Ovary (tissue), 9 donors: ENCODE data around the gene APOLD1. TPM values are rescaled to one million over a fixed set of nuclear protein-coding genes. Genes with fewer than 3 reads are reported as not detected.
A peak's percentile ranks its signal among the peaks of the same experiment; 100 is the strongest.
"Not testable (repeated sequence)": the region's sequence is repeated elsewhere in the genome, so short reads cannot be mapped to it uniquely, and the experiment has no call there.

ENCODE experiments used
- DNase-seq, 5 donors: peaks; one replicate each; pipeline ENCODE4 v3.0.0-alpha.2; 2019 to 2020
- H3K27ac ChIP-seq, 2 donors: fragments of 200-600 bp; one replicate each; pipeline versions ENCODE4 v1.5.1 to v1.8.0; 2019 to 2022
- H3K27me3 ChIP-seq: fragments of 200-600 bp; one replicate; pipeline ENCODE4 v1.8.0; 2022
- H3K36me3 ChIP-seq: fragments of 200-600 bp; sonication (generic); one replicate; pipeline ENCODE4 v1.5.1; 2019
- H3K4me1 ChIP-seq: one replicate; pipeline ENCODE4 v1.8.1; 2013; ENCODE audit warnings: mild to moderate bottlenecking, moderate library complexity; ENCODE audit not compliant: insufficient read depth
- H3K4me3 ChIP-seq: fragments of 200-600 bp; sonication (generic); one replicate; pipeline ENCODE4 v1.5.1; 2017
- H3K9me3 ChIP-seq, 2 donors: fragments of 200-600 bp in 1 of 2; sonication (generic) in 1 of 2; one replicate each; pipeline versions ENCODE4 v1.5.1 to v1.8.1; 2013 to 2019; ENCODE audit warnings: mild to moderate bottlenecking in 1 of 2, moderate library complexity in 1 of 2
- CTCF ChIP-seq, 3 donors: fragments of 450-650 bp in 2 of 3; fragments of 200-600 bp in 1 of 3; IDR thresholded peaks; one replicate each; pipeline versions ENCODE4 v1.5.1 to v1.8.0; 2016 to 2022; ENCODE audit warnings: antibody characterized with exemption in 3 of 3, mild to moderate bottlenecking in 1 of 3
- EP300 ChIP-seq: sonication (generic); formaldehyde crosslinking; IDR thresholded peaks from one replicate; pipeline ENCODE4 v1.6.1; 2017; ENCODE audit warnings: antibody characterized with exemption
- POLR2A ChIP-seq: fragments of 450-650 bp; IDR thresholded peaks from one replicate; pipeline ENCODE4 v1.6.1; 2017; ENCODE audit warnings: antibody characterized with exemption, mild to moderate bottlenecking, moderate library complexity
- WGBS, 3 donors: extraction: QIAGEN DNeasy Blood & Tissue Kit in 1 of 3; methylation state at CpG; one replicate each; pipeline versions ENCODE4 v1.1.5 to v1.1.7; 2013 to 2017; 5-methylcytosine and 5-hydroxymethylcytosine counted together
- intact Hi-C, 4 donors: fragments of 100-400 bp; cut with DNase I; formaldehyde crosslinking; loops; one replicate each; pipeline versions ENCODE4 v1.11.0 to v1.15.1; 2022 to 2023
- polyA plus RNA-seq, 2 donors: library from polyadenylated mRNA; stranded (reverse); fragments of 200-250 nt in 1 of 2; fragments of 350-450 nt in 1 of 2; fragmentation: Illumina TruSeq in 1 of 2; extraction: RNeasy Lipid Tissue Mini Kit (QIAGEN cat#74804) in 1 of 2; gene quantifications; one replicate each; pipeline ENCODE4 v1.2.3, GENCODE V29; 2013 to 2014
- total RNA-seq, 7 donors: library from RNA; depleted of rRNA in 2 of 7; stranded (reverse); fragments of >200 nt in 2 of 7; fragmentation: NEBNext Ultra II Directional in 3 of 7; extraction: Animal tissue kit (Norgen Biotek cat#: 25700) in 3 of 7; gene quantifications; one replicate each; pipeline versions ENCODE4 v1.1.0 to v1.2.4, GENCODE V29; 2016 to 2023
- donor health status: DM: no; HTN: no; CAD: no; lungs with moderate emphysema.
- donor health status: DM: no; HTN: no; CAD: no.
- donor health status: Bipolar disorder and iron deficiency.
- donor health status: DM: yes; HTN: yes; CAD: no.
- donor health status: DM: no; HTN: no; CAD: no.
- donor health status: DM: yes; HTN: yes; CAD: no.

The APOLD1 gene
- total and polyA plus RNA-seq, 9 donors: 2.7 to 20.7 (median 8.9) TPM

DNA sequence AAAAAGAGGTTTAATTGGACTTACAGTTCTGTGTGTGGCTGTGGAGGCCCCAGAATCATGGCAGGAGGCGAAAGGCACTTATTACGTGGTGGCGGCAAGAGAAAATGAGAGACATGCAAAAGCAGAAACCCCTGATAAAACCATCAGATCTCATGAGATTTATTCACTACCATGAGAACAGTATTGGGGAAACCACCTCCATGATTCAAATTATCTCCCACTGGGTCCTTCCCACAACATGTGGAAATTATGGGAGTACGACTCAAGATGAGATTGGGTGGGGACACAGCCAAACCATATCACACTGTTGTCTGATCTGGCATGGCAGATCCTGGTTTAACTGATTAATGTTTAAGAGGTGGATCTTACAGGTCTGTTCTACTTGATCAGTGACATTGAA, 33.2 kb downstream of the APOLD1 start:
- Histone ChIP-seq H3K36me3 (no peaks in the 10 kb centered on the region), H3K27ac (no peak overlapping the region), H3K27me3 (no peaks in the 10 kb centered on the region), H3K9me3 (no peaks in the 10 kb centered on the region), H3K4me1 (peaks cover 9% of the 10 kb centered on the region), H3K4me3 (no peak overlapping the region)
- 87 to 97% (median 94%) methylated on average over 4 of the region's 4 CpGs for WGBS, 3 donors
- TF ChIP-seq POLR2A: no peak
- intact Hi-C loops: no loop called here
- DNase-seq: no peak

- H3K9me3 ChIP-seq: no peaks in the 10 kb centered on the region
- intact Hi-C loops: no loop called here
- TF ChIP-seq CTCF (IDR thresholded peaks at IDR 0.05): no peak
- no peak for TF ChIP-seq EP300
- no peak for TF ChIP-seq POLR2A
- H3K27ac ChIP-seq: no peak overlapping the region
- H3K27me3 ChIP-seq: no peaks in the 10 kb centered on the region
- DNase-seq: no peak
- 84 to 98% (median 96%) methylated on average over 2 of the region's 2 CpGs for WGBS, 3 donors
- no peaks in the 10 kb centered on the region for H3K36me3 ChIP-seq
- H3K4me3 ChIP-seq: no peak overlapping the region
- H3K4me1 ChIP-seq: peaks cover 5% of the 10 kb centered on the region
These were observed 33.8 kb downstream of the APOLD1 start for GRCh38 chr12:12819221-12819620.

DNA sequence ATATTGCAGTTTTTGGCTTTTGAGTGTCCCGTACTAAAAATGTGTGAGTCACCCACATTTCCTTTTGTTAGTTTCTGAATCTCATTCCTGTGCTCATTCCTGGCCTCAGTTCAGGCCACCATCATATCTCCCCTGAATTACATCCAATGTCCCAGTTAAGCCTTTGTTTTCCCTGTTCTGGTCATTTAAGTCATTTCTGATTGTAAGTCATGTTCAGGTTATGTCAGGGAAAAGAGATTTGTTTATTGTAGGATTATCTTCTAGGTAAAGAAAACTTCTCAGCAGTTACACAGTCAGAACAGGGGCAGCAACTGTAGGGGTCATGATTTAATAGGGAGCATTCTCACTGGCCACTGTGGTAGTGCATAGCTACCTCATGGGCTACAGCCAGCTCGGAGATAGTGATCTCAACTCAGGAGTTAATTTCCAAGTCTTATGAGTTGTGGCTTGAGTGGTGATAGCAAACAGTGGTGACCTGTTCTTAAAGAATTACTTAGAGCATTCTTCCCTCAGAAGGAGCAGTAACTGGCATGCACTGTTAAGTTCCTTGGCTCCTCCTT, 34.4 kb downstream of the APOLD1 start:
- 26 to 35% (median 30%) methylated on average over 2 of the region's 2 CpGs for WGBS, 3 donors
- peak in 1 of 5 donors; percentile 28 for DNase-seq
- intact Hi-C loops: no loop called here
- no peaks in the 10 kb centered on the region for H3K27me3 ChIP-seq
- no peaks in the 10 kb centered on the region for H3K9me3 ChIP-seq
- H3K36me3 ChIP-seq: no peaks in the 10 kb centered on the region
- H3K4me3 ChIP-seq: no peak overlapping the region
- TF ChIP-seq POLR2A (no peak), EP300 (no peak), CTCF (IDR thresholded peaks at IDR 0.05) (no peak)
- H3K4me1 ChIP-seq: peaks cover 2% of the 10 kb centered on the region
- no peak overlapping the region for H3K27ac ChIP-seq

GRCh38 chr12:12820376-12820775, 34.9 kb downstream of the APOLD1 start:
- H3K36me3 ChIP-seq, intact Hi-C loops, H3K4me3 ChIP-seq, DNase-seq, H3K27ac ChIP-seq, H3K9me3 ChIP-seq, H3K4me1 ChIP-seq, H3K27me3 ChIP-seq: not testable (repeated sequence)
- WGBS, 3 donors: 95 to 97% (median 97%) methylated on average over 11 of the region's 11 CpGs

DNA sequence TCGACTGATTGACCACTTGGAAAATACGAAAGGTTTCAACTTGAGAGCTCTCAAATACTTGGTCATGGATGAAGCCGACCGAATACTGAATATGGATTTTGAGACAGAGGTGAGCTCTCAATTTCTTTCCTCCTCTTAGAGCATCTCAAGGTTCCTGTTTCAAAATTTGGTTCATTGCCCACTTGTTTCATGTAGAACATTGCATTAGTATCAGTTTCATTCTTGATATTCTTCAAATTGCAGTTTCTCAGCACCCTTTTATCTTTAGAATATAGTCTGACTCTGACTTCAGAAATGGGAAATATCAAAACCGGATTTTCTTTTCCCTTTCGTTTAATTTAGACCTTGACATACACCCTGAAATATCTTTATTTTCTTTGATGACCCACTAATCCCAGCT, 36.5 kb downstream of the APOLD1 start:
- intact Hi-C loops: no loop called here
- WGBS, 3 donors: 86 to 88% (median 87%) methylated on average over 6 of the region's 6 CpGs
- no peak for DNase-seq
- Histone ChIP-seq H3K4me3 (no peak overlapping the region), H3K27ac (no peak overlapping the region), H3K36me3 (no peaks in the 10 kb centered on the region), H3K27me3 (no peaks in the 10 kb centered on the region), H3K9me3 (no peaks in the 10 kb centered on the region), H3K4me1 (peaks cover 2% of the 10 kb centered on the region)
- TF ChIP-seq POLR2A: no peak
- TF ChIP-seq CTCF (IDR thresholded peaks at IDR 0.05): no peak
